Hepatocyte (in vitro differentiated cells): ENCODE results near the gene KPNB1.

ENCODE experiments used
- EZH2 ChIP-seq: fragments of 200-600 bp; sonication (generic); IDR thresholded peaks from 2 replicates; pipeline ENCODE4 v1.6.1; 2016; ENCODE audit warnings: antibody characterized with exemption, mild to moderate bottlenecking, borderline replicate concordance
- TF ChIP-seq, protein P1 (sequence below): fragments of 200-600 bp; sonication (generic); IDR thresholded peaks from 2 replicates; pipeline ENCODE4 v1.5.1; 2016; ENCODE audit warnings: antibody characterized with exemption, mild to moderate bottlenecking; ENCODE audit not compliant: poor library complexity

DNA sequence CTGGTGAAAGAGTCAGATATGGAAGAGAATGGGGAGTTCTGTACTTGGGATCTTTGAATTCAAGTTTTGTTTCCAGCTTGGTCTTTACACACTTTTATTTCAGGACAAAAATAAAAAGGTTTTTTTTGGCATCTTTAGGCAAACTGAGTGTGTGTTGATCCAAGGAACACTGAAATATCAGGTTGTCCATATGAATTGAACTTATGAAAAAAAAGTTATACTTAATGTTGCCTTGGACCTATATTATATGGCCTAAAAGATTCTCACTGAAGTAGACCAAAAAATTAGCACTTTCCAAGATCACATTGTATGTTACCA, 14.9 kb downstream of the KPNB1 start:
- TF ChIP-seq, protein P1, sequence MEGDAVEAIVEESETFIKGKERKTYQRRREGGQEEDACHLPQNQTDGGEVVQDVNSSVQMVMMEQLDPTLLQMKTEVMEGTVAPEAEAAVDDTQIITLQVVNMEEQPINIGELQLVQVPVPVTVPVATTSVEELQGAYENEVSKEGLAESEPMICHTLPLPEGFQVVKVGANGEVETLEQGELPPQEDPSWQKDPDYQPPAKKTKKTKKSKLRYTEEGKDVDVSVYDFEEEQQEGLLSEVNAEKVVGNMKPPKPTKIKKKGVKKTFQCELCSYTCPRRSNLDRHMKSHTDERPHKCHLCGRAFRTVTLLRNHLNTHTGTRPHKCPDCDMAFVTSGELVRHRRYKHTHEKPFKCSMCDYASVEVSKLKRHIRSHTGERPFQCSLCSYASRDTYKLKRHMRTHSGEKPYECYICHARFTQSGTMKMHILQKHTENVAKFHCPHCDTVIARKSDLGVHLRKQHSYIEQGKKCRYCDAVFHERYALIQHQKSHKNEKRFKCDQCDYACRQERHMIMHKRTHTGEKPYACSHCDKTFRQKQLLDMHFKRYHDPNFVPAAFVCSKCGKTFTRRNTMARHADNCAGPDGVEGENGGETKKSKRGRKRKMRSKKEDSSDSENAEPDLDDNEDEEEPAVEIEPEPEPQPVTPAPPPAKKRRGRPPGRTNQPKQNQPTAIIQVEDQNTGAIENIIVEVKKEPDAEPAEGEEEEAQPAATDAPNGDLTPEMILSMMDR, result no peak
- TF ChIP-seq EZH2, result no peak
